Fibroblast of skin of abdomen (primary cell): ENCODE results near the gene MBD5.

Experiments
- DNase-seq: peaks from one replicate; pipeline ENCODE4 v3.0.0-alpha.2; 2013

The MBD5 gene

GRCh38 chr2:148023861-148024260, 3.0 kb downstream of the MBD5 start:
- no peak for DNase-seq

GRCh38 chr2:148026573-148026972, 5.7 kb downstream of the MBD5 start:
- no peak for DNase-seq

GRCh38 chr2:148027822-148028221, 6.9 kb downstream of the MBD5 start:
- DNase-seq: peak; percentile 12

GRCh38 chr2:148028781-148029180, 7.9 kb downstream of the MBD5 start:
- no peak for DNase-seq

GRCh38 chr2:148031152-148031551, 10.3 kb downstream of the MBD5 start:
- no peak for DNase-seq

GRCh38 chr2:148032215-148032614, 11.3 kb downstream of the MBD5 start:
- no peak for DNase-seq

GRCh38 chr2:148039783-148040182, 18.9 kb downstream of the MBD5 start:
- no peak for DNase-seq

GRCh38 chr2:148042219-148042618, 21.3 kb downstream of the MBD5 start:
- peak; percentile 64 for DNase-seq

- DNase-seq: no peak
Measured at GRCh38 chr2:148044322-148044721, 23.4 kb downstream of the MBD5 start.

- no peak for DNase-seq
Measured at GRCh38 chr2:148046802-148047201, 25.9 kb downstream of the MBD5 start.

GRCh38 chr2:148048475-148049221, 27.8 kb downstream of the MBD5 start:
- peak; percentile 25 for DNase-seq

- no peak for DNase-seq
Measured at GRCh38 chr2:148049284-148049683, 28.4 kb downstream of the MBD5 start.

- DNase-seq: no peak
Measured at GRCh38 chr2:148052687-148053086, 31.8 kb downstream of the MBD5 start.

- DNase-seq: peak; percentile 47
Measured at GRCh38 chr2:148058641-148059040, 37.8 kb downstream of the MBD5 start.

GRCh38 chr2:148063633-148064032, 42.7 kb downstream of the MBD5 start:
- DNase-seq: no peak

- no peak for DNase-seq
Measured at GRCh38 chr2:148065936-148066335, 45.0 kb downstream of the MBD5 start.

GRCh38 chr2:148067801-148068200, 46.9 kb downstream of the MBD5 start:
- DNase-seq: no peak

- DNase-seq: no peak
Measured at GRCh38 chr2:148071351-148071750, 50.5 kb downstream of the MBD5 start.

- peak; percentile 13 for DNase-seq
Measured at GRCh38 chr2:148096012-148096411, 75.1 kb downstream of the MBD5 start.

GRCh38 chr2:148102641-148103040, 81.8 kb downstream of the MBD5 start:
- no peak for DNase-seq

GRCh38 chr2:148103946-148104345, 83.1 kb downstream of the MBD5 start:
- DNase-seq: no peak

GRCh38 chr2:148106331-148106730, 85.4 kb downstream of the MBD5 start:
- DNase-seq: no peak

GRCh38 chr2:148108385-148108784, 87.5 kb downstream of the MBD5 start:
- DNase-seq: no peak

GRCh38 chr2:148110184-148110583, 89.3 kb downstream of the MBD5 start:
- no peak for DNase-seq

- DNase-seq: no peak
Measured at GRCh38 chr2:148122788-148123187, 101.9 kb downstream of the MBD5 start.
